ENCODE data around the gene STARD13.

STARD13 gene

GRCh38 chr13:33204130-33204927, 81.2 kb downstream of the STARD13 start:
- H3K4me3 ChIP-seq (replicated peaks; ENCODE audit: low read depth, low read length) = peak overlapping the region; percentile 30
- peak; percentile 94 for DNase-seq (ENCODE audit: low read depth)
- TF ChIP-seq CTCF (IDR thresholded peaks at IDR 0.05; ENCODE audit: low read length, missing control alignments) = no peak

GRCh38 chr13:33202644-33203169, 82.8 kb downstream of the STARD13 start:
- no peak for TF ChIP-seq CTCF (IDR thresholded peaks at IDR 0.05; ENCODE audit: low read length, missing control alignments)
- DNase-seq (ENCODE audit: low read depth) = no peak
- H3K4me3 ChIP-seq (replicated peaks; ENCODE audit: low read depth, low read length) = no peak overlapping the region

- no peak for TF ChIP-seq CTCF (IDR thresholded peaks at IDR 0.05; ENCODE audit: low read length, missing control alignments)
- H3K4me3 ChIP-seq (replicated peaks; ENCODE audit: low read depth, low read length) = no peak overlapping the region
- DNase-seq (ENCODE audit: low read depth) = no peak
These were observed 83.9 kb downstream of the STARD13 start for GRCh38 chr13:33201659-33202058.

GRCh38 chr13:33199289-33199850, 86.2 kb downstream of the STARD13 start:
- TF ChIP-seq CTCF (IDR thresholded peaks at IDR 0.05; ENCODE audit: low read length, missing control alignments) = no peak
- DNase-seq (ENCODE audit: low read depth) = no peak
- H3K4me3 ChIP-seq (replicated peaks; ENCODE audit: low read depth, low read length) = no peak overlapping the region

GRCh38 chr13:33197541-33197971, 88.0 kb downstream of the STARD13 start:
- no peak for DNase-seq (ENCODE audit: low read depth)
- H3K4me3 ChIP-seq (replicated peaks; ENCODE audit: low read depth, low read length) = no peak overlapping the region
- no peak for TF ChIP-seq CTCF (IDR thresholded peaks at IDR 0.05; ENCODE audit: low read length, missing control alignments)

GRCh38 chr13:33196767-33197166, 88.8 kb downstream of the STARD13 start:
- TF ChIP-seq CTCF (IDR thresholded peaks at IDR 0.05; ENCODE audit: low read length, missing control alignments) = no peak
- DNase-seq (ENCODE audit: low read depth) = no peak
- no peak overlapping the region for H3K4me3 ChIP-seq (replicated peaks; ENCODE audit: low read depth, low read length)

Data from fibroblast of pulmonary artery (primary cell).